Retinal pigment epithelial cell (primary cell): ENCODE measurements around the gene PTRHD1.

Experiments used
- DNase-seq: peaks from one replicate; pipeline ENCODE4 v3.0.0-alpha.2; 2010; ENCODE audit warnings: low read depth
- H3K4me3 ChIP-seq: 2 replicates; pipeline ENCODE4 v1.5.1; 2011; ENCODE audit warnings: mild to moderate bottlenecking, low read length, control low read depth, moderate library complexity
- TF ChIP-seq, protein P1 (sequence below): conservative IDR thresholded peaks from 2 replicates; pipeline ENCODE4 v1.5.1; 2011; ENCODE audit warnings: low read depth, low read length, control low read depth, inconsistent platforms

The PTRHD1 gene

DNA sequence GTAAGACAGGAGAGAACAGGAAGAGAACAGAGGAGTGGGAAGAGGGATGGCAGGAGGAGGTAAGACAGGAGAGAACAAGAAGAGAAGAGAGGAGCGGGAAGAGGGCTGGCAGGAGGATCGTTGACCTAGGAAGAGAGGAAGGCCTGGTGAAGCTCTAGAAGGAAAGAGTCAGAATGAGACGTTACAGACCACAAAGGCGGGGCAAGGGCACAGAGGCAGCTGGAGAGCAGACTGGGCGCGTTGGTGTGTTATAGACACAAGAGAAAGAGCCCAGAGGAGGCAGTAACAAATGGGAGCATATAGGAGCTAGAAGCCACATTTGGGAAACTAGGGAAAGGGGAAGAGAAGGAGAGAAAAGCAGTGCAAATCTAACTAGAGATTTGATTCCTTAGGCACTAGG is 26.6 kb downstream of the PTRHD1 start:
- TF ChIP-seq, protein P1, sequence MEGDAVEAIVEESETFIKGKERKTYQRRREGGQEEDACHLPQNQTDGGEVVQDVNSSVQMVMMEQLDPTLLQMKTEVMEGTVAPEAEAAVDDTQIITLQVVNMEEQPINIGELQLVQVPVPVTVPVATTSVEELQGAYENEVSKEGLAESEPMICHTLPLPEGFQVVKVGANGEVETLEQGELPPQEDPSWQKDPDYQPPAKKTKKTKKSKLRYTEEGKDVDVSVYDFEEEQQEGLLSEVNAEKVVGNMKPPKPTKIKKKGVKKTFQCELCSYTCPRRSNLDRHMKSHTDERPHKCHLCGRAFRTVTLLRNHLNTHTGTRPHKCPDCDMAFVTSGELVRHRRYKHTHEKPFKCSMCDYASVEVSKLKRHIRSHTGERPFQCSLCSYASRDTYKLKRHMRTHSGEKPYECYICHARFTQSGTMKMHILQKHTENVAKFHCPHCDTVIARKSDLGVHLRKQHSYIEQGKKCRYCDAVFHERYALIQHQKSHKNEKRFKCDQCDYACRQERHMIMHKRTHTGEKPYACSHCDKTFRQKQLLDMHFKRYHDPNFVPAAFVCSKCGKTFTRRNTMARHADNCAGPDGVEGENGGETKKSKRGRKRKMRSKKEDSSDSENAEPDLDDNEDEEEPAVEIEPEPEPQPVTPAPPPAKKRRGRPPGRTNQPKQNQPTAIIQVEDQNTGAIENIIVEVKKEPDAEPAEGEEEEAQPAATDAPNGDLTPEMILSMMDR, result no peak
- H3K4me3 ChIP-seq, result no peak overlapping the region
- DNase-seq, result no peak

DNA sequence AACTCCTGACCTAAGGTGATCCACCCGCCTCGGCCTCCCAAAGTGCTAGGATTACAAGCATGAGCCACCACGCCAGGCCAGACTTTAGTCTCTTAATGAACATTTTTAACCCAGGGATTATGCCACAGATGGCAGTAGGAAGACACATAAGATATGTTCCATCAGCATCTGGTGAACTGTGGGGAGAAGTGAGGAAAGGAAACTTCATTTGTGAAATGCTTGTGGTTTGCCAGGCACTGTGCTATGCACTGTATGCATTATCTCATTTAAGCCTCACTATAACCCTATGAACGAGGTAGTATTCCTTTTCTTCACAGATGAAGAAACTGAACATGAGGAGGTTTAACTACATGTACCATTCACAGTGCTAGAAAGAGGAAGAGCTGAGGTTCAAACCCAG is 29.3 kb downstream of the PTRHD1 start:
- no peak overlapping the region for H3K4me3 ChIP-seq
- DNase-seq, result no peak
- TF ChIP-seq, protein P1, result no peak

DNA sequence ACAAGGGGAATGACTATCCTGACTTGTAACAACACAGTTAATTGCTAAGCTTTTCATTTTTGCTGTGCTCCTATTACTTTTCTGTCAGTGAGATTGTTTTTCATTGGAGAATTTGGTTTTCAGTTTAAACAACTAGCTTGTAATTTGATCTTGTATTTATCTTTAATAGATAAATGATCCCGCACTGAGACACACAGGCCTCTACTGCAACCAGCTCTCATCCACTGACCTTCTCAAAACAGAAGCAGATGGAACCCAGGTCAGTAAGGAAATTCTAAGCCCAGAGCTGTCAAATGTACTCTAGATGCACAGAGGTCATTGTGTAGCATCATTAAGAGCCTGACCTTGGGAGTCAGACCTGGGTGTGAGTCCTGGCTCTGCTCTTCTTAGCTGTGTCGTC is 30.7 kb downstream of the PTRHD1 start:
- TF ChIP-seq, protein P1, result no peak
- H3K4me3 ChIP-seq, result no peak overlapping the region

GRCh38 chr2:24761866-24762265 is 31.3 kb downstream of the PTRHD1 start:
- TF ChIP-seq, protein P1, result no peak
- DNase-seq, result no peak
- no peak overlapping the region for H3K4me3 ChIP-seq

More for the DNA sequence above, 30.7 kb downstream of the PTRHD1 start:
- DNase-seq, result no peak

- DNase-seq, result no peak
- H3K4me3 ChIP-seq, result no peak overlapping the region
- TF ChIP-seq, protein P1, result no peak
Measured at GRCh38 chr2:24756789-24757188, 36.4 kb downstream of the PTRHD1 start.

GRCh38 chr2:24754985-24755705 is 38.0 kb downstream of the PTRHD1 start:
- TF ChIP-seq, protein P1, result no peak
- no peak for DNase-seq
- H3K4me3 ChIP-seq, result no peak overlapping the region

GRCh38 chr2:24749069-24749691 is 44.0 kb downstream of the PTRHD1 start:
- H3K4me3 ChIP-seq, result no peak overlapping the region
- DNase-seq, result no peak
- TF ChIP-seq, protein P1, result no peak
